Stimulated activated CD8-positive, alpha-beta memory T cell treated with anti-CD3 and anti-CD28 coated beads, Interleukin-4, amount 100 ng/mL, for 48 hours (primary cell): ENCODE data around the gene MYBPC1.
"Not testable (repeated sequence)": the region's sequence is repeated elsewhere in the genome, so short reads cannot be mapped to it uniquely, and the experiment has no call there.

Experiments used
- DNase-seq: peaks from one replicate; pipeline ENCODE4 v3.0.0-alpha.2; 2020

MYBPC1 gene

DNA sequence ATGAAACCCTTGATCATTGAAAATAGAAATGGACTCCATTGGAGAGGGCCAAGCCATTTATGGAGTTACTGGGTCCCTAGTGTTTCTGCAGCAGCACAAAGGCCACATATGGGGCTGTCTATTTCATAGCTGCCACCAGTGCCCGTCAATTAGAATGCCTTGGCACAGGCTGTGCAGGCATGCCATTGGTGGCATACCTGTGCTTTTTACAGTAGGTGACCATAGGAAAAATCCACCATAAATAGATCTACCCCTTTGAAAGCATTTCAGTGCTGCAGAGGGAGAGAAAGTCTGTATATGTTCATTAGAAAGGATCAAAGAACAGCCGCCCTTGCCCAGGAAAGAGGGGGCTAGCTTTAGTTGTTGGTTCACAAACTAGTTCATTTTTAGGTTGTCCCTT is 13.1 kb downstream of the MYBPC1 start:
- DNase-seq: no peak

DNA sequence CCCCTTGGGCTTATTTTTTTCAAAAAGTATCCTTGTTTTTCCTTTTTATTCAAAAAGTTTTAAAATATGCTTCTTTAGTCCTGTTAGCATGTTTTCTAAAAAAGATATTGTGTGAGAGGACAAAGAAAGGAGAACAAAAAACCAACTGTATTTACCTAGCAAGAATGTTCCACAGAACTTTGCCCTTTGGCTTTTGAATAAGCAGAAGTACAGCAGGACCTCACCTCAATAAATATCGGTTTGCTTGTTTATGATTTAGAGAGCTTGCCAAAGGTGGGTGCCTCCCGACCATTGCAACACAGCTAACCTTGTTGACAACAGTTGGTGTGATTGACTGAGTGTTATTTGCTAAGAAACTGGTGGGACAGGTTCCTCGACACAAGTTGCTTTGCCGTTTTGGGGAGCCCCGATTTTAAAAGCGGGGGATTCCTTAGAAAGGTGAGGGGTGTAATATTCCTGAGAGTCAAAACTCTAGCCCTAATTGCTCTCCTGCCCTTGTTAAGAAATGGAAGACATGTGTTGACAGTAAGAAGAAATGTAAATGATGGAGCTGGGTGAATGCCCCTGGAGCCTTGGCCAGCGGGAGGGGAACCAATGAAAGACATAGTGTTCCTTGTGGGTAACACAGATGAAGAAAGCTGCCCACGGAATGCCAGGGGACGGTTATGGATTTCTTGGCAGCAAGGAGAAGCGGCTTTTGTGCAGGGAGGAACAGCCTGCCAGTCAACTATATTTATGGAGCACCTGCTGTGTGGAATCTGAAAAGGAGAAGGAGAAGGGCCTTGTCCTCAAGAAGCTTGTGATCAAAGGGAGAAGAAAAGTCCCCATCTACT is 13.7 kb downstream of the MYBPC1 start:
- no peak for DNase-seq

DNA sequence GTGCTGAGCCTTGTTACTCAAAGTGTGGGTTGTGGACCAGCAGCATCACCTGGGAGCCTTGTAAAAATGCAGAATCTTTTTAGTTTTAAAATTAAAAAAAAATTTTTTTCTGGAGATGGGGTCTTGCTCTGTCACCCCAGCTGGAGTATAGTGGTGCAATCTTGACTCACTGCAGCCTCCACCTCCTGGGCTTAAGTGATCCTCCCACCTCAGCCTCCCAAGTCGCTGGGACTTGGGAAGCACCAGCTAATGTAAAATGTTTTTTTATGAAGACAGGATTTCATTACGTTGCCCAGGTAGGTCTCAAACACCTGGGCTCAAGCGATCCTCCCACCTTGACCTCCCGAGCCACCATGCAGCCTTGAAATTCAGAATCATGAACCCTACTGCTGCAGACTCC is 14.4 kb downstream of the MYBPC1 start:
- DNase-seq: no peak

DNA sequence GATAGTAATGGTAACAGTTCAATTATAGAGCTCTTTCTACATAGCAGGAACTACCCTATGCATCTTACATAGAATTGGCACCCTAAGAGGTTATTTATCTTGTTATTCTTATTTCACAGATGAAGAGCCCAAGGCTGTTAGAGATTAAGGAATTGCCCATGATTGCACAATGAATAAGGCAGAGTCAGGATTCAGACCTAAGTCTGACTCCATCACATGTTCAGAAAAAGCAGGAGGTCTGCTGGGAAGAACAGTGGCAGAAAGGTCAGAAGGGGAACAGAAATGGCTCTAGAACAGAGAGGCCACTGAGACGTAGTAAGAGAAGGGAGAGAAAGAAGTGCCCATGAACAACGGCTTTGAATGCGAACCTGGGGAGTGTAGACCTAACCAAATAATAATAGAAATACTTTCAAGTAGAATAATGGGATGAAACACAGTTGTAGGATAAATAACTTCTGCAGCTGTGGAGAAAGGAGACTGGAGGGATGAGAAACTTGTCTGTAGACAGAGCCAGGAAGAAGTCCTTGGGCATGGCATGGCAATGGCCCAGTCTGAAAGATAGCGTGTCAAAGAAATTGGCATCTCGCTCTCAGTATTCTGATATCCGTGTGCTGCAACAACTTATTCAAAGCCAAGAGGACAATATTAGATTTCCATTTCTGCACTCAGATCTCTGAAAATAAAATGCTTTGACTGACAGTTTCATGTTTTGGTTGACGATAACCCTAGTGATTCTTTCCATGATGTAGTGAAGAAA is 17.6 kb downstream of the MYBPC1 start:
- DNase-seq: no peak

DNA sequence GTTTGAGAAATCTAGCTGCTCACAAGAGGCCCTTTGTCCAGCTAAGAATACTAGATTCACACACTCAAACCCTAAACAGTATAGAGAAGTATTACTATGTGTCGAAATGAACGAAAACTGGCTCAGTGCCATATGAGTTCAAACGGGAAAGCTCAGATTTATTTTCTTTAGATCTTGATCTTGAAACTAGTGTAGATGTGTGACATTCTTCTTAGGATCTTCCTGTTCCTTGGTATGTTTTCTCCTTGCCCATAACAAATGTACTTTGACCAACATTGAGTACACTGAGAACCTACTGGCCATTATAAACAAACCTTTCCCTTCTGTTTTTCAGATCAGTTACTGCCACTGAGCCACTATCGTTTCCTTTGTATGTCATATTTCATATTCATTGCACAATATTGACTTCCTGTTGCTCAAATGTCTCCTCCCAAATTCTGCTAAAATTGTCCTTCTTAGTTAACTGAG is 21.3 kb downstream of the MYBPC1 start:
- DNase-seq: no peak

DNA sequence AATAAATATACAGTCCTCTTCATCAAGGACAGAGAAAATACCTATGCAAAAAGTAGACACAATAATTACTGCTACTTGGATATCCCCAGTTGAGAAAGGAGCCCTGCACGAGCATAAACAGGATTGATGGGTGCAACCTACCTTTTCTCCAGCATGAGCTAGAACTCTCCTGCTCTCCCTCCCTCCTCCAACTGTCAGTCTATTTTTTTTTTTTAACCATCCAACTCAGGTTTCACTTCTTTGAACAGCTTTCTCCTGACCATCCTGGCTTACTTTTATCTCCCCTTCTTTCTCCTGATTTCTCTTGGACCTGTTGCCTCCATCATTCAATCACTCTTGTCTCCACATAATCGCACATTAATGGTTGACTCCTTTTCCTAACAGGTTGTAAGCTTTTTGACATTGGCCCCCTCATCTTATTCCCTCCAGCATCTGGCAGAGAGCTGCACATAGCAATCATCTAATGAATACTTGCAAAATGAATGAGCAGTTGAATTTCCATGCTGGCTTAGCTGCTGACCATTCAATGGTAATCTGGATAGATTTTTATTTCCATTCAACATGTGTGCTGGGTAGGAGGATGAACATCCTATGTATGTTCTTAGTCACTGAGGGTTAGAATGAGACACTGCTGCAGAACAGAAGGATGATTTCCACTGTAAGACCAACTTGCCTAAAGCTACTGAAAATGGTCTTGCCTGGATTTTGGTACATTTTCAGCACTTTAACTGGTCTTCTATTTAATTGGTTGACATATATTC is 24.4 kb downstream of the MYBPC1 start:
- no peak for DNase-seq

DNA sequence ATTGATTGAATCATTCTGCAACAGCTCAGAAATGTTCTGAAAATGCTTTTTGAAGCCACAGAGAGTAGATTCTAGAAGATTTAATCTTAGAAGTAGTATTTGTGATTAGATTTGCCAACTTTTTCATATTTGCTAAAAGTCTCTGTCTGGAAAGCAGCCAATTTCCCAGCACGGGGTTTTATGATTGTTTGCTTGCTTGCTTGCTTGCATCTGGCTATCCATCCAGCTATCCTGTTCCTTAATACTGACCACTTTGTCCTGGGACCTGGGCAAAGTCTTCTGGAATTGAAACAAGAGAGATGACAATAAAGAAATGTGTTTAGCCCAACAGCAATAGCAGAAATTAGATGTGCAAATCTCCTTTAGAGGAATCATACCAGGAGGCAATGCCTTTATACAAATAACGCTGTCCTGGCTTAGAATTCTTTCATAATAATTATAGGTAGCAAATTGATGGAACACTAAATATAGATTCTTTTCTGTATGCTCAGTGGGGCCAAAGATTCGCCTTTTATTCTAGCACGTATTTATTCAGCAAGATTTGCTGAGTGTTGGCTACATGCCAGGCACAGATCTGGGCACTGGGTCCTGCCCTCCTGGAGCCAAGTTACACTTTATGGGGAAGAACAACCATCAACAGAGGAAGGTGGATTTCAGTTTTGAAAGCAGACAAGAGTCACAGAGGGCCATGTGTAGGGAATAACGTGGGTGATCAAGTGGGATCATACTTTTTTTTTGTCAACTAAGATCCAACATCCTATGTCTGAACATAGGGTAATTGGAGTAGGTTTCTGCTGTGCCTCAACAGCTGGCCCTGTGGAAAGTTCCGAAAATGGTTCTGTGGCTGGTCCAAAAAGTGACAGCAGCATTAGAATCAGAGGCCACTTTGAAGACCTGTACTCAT is 25.3 kb downstream of the MYBPC1 start:
- DNase-seq: no peak

DNA sequence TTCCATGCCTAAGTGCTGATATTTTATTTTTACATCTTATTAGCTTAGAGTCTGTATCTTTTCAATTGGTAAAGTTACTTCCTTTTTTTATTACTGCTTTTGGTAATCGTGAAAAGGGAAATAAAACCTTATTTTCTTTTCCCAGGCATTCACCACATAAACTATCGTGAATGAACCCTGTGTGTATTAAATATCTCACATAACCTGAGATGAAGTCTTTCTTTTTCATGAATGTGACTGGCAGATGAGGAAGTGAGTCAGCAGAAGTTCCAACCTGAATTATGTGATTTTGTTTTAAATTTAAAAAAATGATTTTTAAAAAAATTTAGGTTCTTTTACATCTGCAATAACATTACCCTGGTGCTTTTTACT is 26.0 kb downstream of the MYBPC1 start:
- no peak for DNase-seq

DNA sequence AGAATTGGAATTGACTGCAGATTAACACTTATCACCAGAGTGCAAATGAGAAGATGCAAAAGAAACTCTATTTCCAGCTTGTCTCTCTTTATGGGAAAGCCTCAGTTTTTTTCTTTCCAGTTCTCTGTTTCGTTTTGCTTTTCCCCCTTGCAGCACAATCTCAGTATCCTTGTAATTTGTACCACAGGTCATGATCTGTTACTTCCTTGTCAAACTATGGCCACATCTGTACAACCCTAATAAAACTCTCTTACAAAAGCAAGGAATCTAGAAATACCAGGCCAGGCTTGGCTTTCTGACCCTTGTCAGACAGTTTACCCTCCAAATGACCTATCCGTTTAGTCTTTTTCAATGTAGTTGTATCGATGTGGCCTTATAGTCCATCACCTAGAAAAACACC is 33.9 kb downstream of the MYBPC1 start:
- DNase-seq: no peak

DNA sequence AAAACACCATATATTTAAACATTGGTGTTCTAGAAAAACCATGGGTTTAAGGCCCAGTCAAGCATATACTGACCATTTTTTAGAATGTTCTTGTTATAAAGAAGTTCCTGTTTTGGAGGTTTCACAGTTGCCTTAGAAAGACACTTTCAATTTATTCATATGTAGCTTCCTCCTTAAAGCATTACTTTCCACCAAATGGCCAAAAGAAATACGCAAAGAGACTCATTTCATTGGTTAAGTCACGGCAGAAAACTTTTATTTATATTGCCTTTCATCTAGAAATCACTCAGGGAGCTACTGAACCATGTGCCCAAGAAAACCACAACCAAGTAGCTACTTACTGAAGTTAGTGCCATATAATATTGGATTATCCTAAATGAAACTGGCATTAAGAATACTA is 40.0 kb downstream of the MYBPC1 start:
- no peak for DNase-seq

DNA sequence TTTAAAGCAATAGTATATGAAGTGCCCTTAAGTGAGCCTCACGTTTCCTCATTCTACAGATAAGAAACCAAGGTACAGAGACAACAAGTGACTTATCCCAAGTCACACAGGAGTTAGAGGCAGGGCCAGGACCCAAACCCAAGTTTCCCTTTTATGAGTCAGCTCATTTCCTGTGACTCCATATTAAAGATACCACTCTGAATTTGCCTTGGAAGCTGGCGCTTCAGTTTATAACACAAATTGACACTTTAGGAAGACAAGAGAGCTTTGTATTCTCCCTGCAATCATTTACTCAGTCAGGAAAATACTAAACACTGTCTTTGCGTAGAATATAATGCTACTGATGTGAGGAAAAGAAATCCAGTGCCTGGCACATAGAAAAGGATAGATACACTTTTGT is 43.2 kb downstream of the MYBPC1 start:
- no peak for DNase-seq

DNA sequence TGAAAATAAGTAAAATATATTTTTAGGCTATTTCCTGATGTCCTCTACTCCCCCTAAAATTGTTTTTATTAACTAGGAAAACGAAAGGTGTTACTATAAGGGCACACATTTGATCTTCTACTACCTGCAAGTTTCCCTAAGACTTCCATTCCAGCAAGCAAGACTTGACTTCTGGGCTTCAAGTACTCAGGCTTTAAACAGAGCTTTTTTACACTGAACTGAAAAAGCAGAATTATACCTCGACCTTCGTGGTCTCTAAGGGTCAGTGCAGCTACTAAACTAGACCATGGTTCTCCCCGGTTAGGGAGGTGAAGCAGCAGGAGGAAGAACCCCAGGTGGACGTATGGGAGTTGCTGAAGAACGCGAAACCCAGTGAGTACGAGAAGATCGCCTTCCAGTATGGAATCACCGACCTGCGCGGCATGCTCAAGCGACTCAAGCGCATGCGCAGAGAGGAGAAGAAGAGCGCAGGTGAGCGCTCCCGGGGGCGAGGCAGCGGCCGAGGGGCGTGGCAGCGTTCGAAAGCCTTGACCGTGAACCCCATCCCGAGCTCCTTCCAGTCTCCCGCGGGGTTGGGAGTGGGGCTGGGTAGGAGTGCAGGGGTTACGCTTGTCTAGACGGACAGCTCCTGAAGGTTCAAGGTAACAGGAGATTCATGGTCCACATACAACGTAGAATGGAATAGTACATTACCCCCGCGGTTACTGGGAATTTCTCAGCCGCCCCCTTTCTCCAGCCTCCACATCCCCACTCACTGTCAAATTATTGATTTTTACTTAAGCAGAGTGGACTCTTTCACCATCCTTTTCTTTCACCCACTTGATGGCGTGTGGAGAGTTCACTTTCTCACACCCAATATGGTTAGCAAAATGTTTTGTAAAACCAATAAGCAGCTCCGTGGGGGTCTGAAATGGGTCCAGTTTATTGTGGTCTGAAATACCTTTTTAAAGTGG is 47.6 kb downstream of the MYBPC1 start:
- peak; percentile 25 for DNase-seq

DNA sequence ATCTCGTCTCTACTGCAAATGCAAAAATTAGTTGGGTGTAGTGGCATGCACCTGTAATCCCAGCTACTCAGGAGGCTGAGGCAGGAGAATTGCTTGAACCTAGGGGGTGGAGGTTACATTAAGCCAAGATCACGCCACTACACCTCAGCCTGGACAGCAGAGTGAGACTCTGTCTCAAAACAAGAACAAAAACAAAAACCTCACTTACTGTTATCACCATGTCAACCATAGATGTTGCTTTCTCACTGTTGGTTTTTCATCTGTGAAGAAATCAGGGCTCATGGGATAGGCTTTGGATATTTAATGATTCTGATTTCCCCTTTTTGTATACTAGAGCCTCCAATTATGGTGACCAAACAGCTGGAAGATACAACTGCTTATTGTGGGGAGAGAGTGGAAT is 52.9 kb downstream of the MYBPC1 start:
- no peak for DNase-seq

DNA sequence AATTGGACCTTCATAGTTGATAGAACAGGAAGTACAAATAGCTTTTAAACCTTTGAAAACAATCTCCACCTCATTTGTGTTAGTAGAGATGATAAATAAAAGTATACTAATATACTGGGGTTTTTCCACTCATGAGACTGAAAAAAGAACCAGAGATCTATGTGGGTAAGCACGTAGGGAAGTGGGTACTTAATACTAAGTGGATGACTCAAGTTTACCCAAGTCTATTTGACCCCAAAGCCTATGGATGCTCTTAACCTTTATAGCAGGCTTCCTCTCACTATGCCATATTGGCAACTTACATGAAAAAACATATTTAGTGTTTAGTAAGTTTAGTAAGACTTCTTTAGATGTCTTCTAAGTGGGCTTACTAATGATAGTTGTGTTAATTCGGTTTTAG is 53.4 kb downstream of the MYBPC1 start:
- no peak for DNase-seq

DNA sequence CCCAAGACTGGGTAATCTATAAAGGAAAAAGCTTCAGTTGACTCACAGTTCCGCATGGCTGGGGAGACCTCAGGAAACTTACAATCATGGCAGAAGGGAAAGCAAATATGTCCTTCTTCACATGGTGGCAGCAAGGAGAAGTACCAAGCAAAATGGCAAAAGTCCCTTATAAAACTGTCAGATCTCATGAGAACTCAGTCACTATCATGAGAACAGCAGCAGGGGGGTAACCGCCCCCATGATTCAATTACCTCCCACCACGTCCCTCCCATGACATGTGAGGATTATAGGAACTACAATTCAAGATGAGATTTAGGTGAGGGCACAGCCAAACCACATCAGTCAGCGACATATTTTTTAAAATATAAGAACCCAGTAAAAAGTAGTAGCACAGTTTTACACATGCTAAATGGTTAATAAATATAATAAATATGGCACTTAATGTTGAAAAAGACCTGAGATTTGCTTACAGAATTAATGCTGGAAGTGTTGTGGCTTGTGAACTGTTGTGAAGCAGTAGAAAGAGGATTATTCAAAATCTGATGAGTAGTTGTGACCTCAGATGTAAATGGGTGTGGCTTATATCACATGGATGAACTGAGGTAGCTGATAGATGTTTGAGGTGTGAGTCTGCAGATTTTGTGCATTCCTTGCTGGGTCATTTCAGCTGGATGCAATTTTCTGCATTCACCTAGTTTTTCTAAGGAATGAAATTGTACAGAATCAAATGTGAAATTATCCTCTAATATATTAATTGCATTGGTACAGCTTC is 55.8 kb downstream of the MYBPC1 start:
- DNase-seq: no peak

DNA sequence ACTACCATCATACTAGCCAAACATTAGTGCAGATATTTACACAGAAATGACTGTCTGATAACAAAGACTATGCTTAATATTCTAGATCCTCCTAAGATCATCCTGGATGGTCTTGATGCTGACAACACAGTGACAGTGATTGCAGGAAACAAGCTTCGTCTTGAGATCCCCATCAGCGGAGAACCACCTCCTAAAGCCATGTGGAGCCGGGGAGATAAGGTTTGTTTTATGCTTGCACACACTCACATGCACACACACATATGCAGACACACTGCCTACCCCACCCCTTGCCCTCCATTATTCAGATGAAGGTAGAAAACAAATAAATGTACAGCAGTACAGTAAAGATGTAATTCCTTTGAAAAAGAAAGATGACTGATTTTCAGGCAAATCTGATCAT is 58.3 kb downstream of the MYBPC1 start:
- no peak for DNase-seq

DNA sequence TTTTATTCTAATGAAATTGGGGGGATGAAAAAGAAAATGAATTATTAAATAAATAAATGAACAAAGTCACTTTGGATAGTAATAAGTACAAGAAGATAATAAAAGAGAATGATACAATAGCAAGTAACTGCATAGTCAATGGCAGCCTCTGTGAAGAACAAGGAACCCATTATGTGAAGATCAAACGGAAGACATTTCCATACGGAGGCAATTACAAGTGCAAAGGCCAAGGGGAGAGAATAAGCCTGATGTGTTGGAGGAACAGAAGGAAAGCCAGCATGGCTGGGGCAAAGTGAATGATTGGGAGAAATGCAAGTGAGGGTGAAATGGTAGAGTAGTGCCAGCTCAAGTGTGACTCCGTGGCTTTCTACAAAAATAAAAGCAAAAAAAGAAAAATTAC is 58.7 kb downstream of the MYBPC1 start:
- DNase-seq: no peak

DNA sequence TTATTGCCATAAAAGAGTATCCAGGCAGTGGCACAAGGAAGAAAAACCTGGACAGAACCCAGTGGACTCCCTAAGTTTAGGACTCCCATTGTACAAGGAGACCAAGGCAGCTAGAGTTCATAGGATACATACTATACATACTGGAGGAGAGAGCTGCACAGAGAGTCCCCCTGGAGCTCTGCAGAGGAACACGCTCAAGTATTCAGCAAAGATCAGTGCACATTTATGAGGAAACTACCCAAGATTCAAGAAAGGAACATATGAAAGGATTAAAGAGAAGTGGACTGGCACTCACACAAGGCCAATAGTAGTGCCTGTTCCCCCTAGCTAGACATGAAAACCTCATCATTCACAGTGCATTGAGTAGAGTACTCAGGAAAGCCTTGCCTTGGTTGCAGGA is 59.7 kb downstream of the MYBPC1 start:
- no peak for DNase-seq

DNA sequence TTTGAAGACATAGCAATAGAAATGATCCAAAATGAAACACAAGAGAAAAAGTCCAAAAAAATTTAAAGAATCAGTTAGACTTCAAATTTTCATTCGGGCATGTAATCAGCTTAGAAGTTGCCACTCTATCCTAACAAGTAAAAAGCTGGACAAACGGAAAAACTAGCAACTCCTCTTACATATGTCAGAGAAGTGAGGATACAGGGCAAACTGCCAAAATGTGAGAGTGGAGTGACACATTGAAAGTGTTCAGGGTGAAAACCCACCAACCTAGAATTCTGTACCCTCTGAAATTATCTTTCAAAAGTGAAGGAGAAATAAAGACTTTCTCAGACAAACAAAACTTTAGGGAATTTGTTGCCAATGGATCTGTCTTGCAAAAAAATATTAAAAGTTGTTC is 60.6 kb downstream of the MYBPC1 start:
- no peak for DNase-seq

DNA sequence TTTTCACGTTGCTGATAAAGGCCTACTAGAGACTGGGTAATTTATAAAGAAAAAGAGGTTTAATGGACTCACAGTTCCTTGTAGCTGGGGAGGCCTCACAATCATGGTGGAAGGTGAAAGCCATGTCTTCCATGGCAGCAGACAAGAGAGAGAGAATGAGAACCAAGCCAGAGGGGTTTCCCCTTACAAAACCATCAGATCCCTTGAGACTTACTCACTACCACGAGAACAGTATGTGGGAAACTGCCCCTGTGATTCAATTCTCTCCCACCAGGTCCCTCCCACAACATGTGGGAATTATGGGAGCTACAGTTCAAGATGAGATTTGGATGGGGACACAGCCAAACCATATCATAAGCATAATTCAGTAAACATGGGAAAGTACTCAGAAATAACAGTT is 65.9 kb downstream of the MYBPC1 start:
- not testable (repeated sequence) for DNase-seq

DNA sequence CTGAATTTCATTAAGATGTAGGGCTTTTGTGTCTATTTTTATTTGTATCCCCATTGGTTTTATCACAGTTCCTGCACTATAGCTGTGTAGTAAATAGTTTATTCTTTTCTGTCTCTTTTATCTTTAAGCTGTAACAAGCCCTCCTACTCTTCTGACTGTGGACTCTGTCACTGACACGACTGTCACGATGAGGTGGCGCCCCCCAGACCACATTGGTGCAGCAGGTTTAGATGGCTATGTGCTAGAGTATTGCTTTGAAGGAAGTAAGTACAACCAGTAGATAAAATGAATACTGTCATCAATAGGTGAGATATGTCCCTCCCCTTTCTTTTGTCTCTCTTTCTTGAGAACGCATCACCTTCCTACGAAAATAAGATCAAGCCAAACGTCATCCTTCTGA is 68.5 kb downstream of the MYBPC1 start:
- no peak for DNase-seq
